ENCODE results near the gene MRPL10. TPM values are rescaled to one million over a fixed set of nuclear protein-coding genes. Genes with fewer than 3 reads are reported as not detected.
A peak's percentile ranks its signal among the peaks of the same experiment; 100 is the strongest.

The MRPL10 gene
- total RNA-seq, 2 donors from 2014 or later: 56.3 to 65.3 TPM

GRCh38 chr17:47781397-47781796, 49.9 kb downstream of the MRPL10 start:
- TF ChIP-seq CTCF (conservative IDR thresholded peaks at IDR 0.05): no peak
- no peak overlapping the region for H3K9ac ChIP-seq (ENCODE audit: extremely low read depth, low read length, poor library complexity, severe bottlenecking)
- peaks cover 84% of the 10 kb centered on the region for H3K27me3 ChIP-seq (ENCODE audit: control insufficient read depth, insufficient read depth, low read length, poor library complexity, severe bottlenecking)
- Mint-ChIP-seq H3K36me3 (ENCODE audit: low read depth) (no peaks in the 10 kb centered on the region), H3K27ac (no peak overlapping the region), H3K4me1 (no peaks in the 10 kb centered on the region), H3K27me3 (ENCODE audit: insufficient read depth) (peaks cover 78% of the 10 kb centered on the region), H3K9me3 (no peaks in the 10 kb centered on the region), H3K4me3 (no peak overlapping the region)
- no peaks in the 10 kb centered on the region for H3K9me3 ChIP-seq (ENCODE audit: control insufficient read depth, low read length)
- H3K4me1 ChIP-seq (ENCODE audit: control insufficient read depth, insufficient read depth, low read length): no peaks in the 10 kb centered on the region
- no peak for DNase-seq
- no peak overlapping the region for H3K4me3 ChIP-seq (ENCODE audit: low read length)
- 70 to 71% methylated on average over 4 to 5 of the region's 5 CpGs for WGBS, 2 experiments (ENCODE audit: insufficient coverage in 1 of 2, insufficient read length in 1 of 2)
- H3K27ac ChIP-seq (ENCODE audit: low read depth, low read length): no peak overlapping the region
- H3K36me3 ChIP-seq (ENCODE audit: control insufficient read depth, insufficient read depth, low read length): no peaks in the 10 kb centered on the region

- no peaks in the 10 kb centered on the region for H3K9me3 Mint-ChIP-seq
- no peaks in the 10 kb centered on the region for H3K4me1 ChIP-seq (ENCODE audit: control insufficient read depth, insufficient read depth, low read length)
- H3K36me3 Mint-ChIP-seq (ENCODE audit: low read depth): no peaks in the 10 kb centered on the region
- H3K4me3 ChIP-seq (ENCODE audit: low read length): no peak overlapping the region
- no peak for TF ChIP-seq CTCF (conservative IDR thresholded peaks at IDR 0.05)
- no peaks in the 10 kb centered on the region for H3K9me3 ChIP-seq (ENCODE audit: control insufficient read depth, low read length)
- WGBS, 2 experiments (ENCODE audit: insufficient coverage in 1 of 2, insufficient read length in 1 of 2): 61 to 83% methylated on average over 11 to 45 of the region's 45 CpGs
- no peaks in the 10 kb centered on the region for H3K36me3 ChIP-seq (ENCODE audit: control insufficient read depth, insufficient read depth, low read length)
- no peak for DNase-seq
- no peak overlapping the region for H3K4me3 Mint-ChIP-seq
- H3K27me3 ChIP-seq (ENCODE audit: control insufficient read depth, insufficient read depth, low read length, poor library complexity, severe bottlenecking): peaks cover 87% of the 10 kb centered on the region
- peaks cover 89% of the 10 kb centered on the region for H3K27me3 Mint-ChIP-seq (ENCODE audit: insufficient read depth)
- no peak overlapping the region for H3K27ac Mint-ChIP-seq
- no peak overlapping the region for H3K9ac ChIP-seq (ENCODE audit: extremely low read depth, low read length, poor library complexity, severe bottlenecking)
- H3K27ac ChIP-seq (ENCODE audit: low read depth, low read length): no peak overlapping the region
- no peaks in the 10 kb centered on the region for H3K4me1 Mint-ChIP-seq
These were observed 53.1 kb downstream of the MRPL10 start for GRCh38 chr17:47778184-47778635.

GRCh38 chr17:47776330-47777197, 54.8 kb downstream of the MRPL10 start:
- H3K4me3 Mint-ChIP-seq: no peak overlapping the region
- H3K4me1 Mint-ChIP-seq: no peaks in the 10 kb centered on the region
- H3K27ac ChIP-seq (ENCODE audit: low read depth, low read length): no peak overlapping the region
- H3K4me1 ChIP-seq (ENCODE audit: control insufficient read depth, insufficient read depth, low read length): no peaks in the 10 kb centered on the region
- peaks cover 85% of the 10 kb centered on the region for H3K27me3 Mint-ChIP-seq (ENCODE audit: insufficient read depth)
- H3K9ac ChIP-seq (ENCODE audit: extremely low read depth, low read length, poor library complexity, severe bottlenecking): no peak overlapping the region
- no peaks in the 10 kb centered on the region for H3K36me3 Mint-ChIP-seq (ENCODE audit: low read depth)
- peak; percentile 84 for TF ChIP-seq CTCF (conservative IDR thresholded peaks at IDR 0.05)
- 47 to 48% methylated on average over 8 to 14 of the region's 14 CpGs for WGBS, 2 experiments (ENCODE audit: insufficient coverage in 1 of 2, insufficient read length in 1 of 2)
- H3K9me3 Mint-ChIP-seq: no peaks in the 10 kb centered on the region
- H3K4me3 ChIP-seq (ENCODE audit: low read length): no peak overlapping the region
- peak; percentile 70 for DNase-seq
- H3K27ac Mint-ChIP-seq: no peak overlapping the region
- no peaks in the 10 kb centered on the region for H3K9me3 ChIP-seq (ENCODE audit: control insufficient read depth, low read length)
- H3K27me3 ChIP-seq (ENCODE audit: control insufficient read depth, insufficient read depth, low read length, poor library complexity, severe bottlenecking): peaks cover 77% of the 10 kb centered on the region
- H3K36me3 ChIP-seq (ENCODE audit: control insufficient read depth, insufficient read depth, low read length): no peaks in the 10 kb centered on the region
